CD14-positive monocyte (primary cell): ENCODE data around the gene MUC12. TPM values are rescaled to one million over a fixed set of nuclear protein-coding genes. Genes with fewer than 3 reads are reported as not detected.

ENCODE experiments used
- DNase-seq, 3 donors: peaks; one replicate each; pipeline ENCODE4 v3.0.0-alpha.2; 2011 to 2022
- H2AFZ ChIP-seq: 2 replicates; pipeline ENCODE4 v1.6.0; 2012; ENCODE audit warnings: mild to moderate bottlenecking, low read depth, low read length, inconsistent platforms; ENCODE audit not compliant: insufficient read depth, poor library complexity, severe bottlenecking
- H3K27ac ChIP-seq, 2 donors: 1 replicate in 1 of 2; 2 replicates in 1 of 2; pipeline ENCODE4 v1.5.1; 2012 to 2013; ENCODE audit warnings: low read length in 2 of 2, control low read depth in 1 of 2, inconsistent platforms in 1 of 2, low read depth in 1 of 2, mild to moderate bottlenecking in 1 of 2
- H3K27me3 ChIP-seq, 2 donors: one replicate each; pipeline versions ENCODE4 v1.6.0 to v1.6.1; 2011 to 2013; ENCODE audit warnings: low read length in 2 of 2; ENCODE audit not compliant: control insufficient read depth in 2 of 2, insufficient read depth in 2 of 2
- H3K36me3 ChIP-seq, 2 donors: replicated peaks in 1 of 2; 1 replicate in 1 of 2; 2 replicates in 1 of 2; pipeline versions ENCODE4 v1.5.1 to v1.6.1; 2012 to 2013; ENCODE audit warnings: low read length in 2 of 2, control low read depth in 1 of 2, inconsistent platforms in 1 of 2, mild to moderate bottlenecking in 1 of 2; ENCODE audit not compliant: insufficient read depth in 2 of 2, control insufficient read depth in 1 of 2
- H3K4me1 ChIP-seq, 2 donors: 1 replicate in 1 of 2; 2 replicates in 1 of 2; pipeline versions ENCODE4 v1.5.1 to v1.6.1; 2012 to 2013; ENCODE audit warnings: low read length in 2 of 2, control low read depth in 1 of 2, inconsistent platforms in 1 of 2, mild to moderate bottlenecking in 1 of 2, moderate library complexity in 1 of 2; ENCODE audit not compliant: insufficient read depth in 2 of 2, control insufficient read depth in 1 of 2
- H3K4me2 ChIP-seq: replicated peaks from 2 replicates; pipeline ENCODE3; 2012; ENCODE audit warnings: low read length, moderate library complexity, mild to moderate bottlenecking; ENCODE audit not compliant: poor library complexity, severe bottlenecking; ENCODE audit errors: extremely low read depth
- H3K4me3 ChIP-seq, 3 experiments: fragments of 200-600 bp in 1 of 3; sonication (generic) in 1 of 3; replicated peaks in 1 of 3; 1 replicate in 2 of 3; 2 replicates in 1 of 3; pipeline ENCODE4 v1.5.1; 2011 to 2013; ENCODE audit warnings: low read length in 3 of 3, mild to moderate bottlenecking in 3 of 3, control low read depth in 2 of 3, low read depth in 2 of 3, inconsistent platforms in 1 of 3, moderate library complexity in 1 of 3
- H3K79me2 ChIP-seq: 2 replicates; pipeline ENCODE4 v1.6.0; 2012; ENCODE audit warnings: mild to moderate bottlenecking, control low read depth, inconsistent platforms, low read length, moderate library complexity; ENCODE audit not compliant: insufficient read depth
- H3K9ac ChIP-seq: 2 replicates; pipeline ENCODE4 v1.6.0; 2017; ENCODE audit warnings: low read length, mild to moderate bottlenecking; ENCODE audit not compliant: insufficient read depth, poor library complexity, severe bottlenecking
- H3K9me3 ChIP-seq, 2 donors: replicated peaks in 1 of 2; 1 replicate in 1 of 2; 2 replicates in 1 of 2; pipeline versions ENCODE4 v1.5.1 to v1.6.1; 2012 to 2013; ENCODE audit warnings: low read length in 2 of 2, control low read depth in 1 of 2; ENCODE audit not compliant: control insufficient read depth in 1 of 2, insufficient read depth in 1 of 2
- H4K20me1 ChIP-seq: 2 replicates; pipeline ENCODE4 v1.6.0; 2012; ENCODE audit warnings: mild to moderate bottlenecking, low read length, control low read depth, moderate library complexity; ENCODE audit not compliant: insufficient read depth
- H3K27ac Mint-ChIP-seq, 7 donors: one replicate each; pipeline ENCODE4 v1.8.0; 2020; ENCODE audit warnings: mild to moderate bottlenecking in 7 of 7, mixed read lengths in 7 of 7, moderate library complexity in 6 of 7, inconsistent platforms in 2 of 7
- H3K27me3 Mint-ChIP-seq, 3 donors: one replicate each; pipeline ENCODE4 v1.8.0; 2021 to 2022; ENCODE audit warnings: low read depth in 3 of 3, mild to moderate bottlenecking in 3 of 3, mixed read lengths in 3 of 3, moderate library complexity in 3 of 3, inconsistent platforms in 1 of 3
- H3K36me3 Mint-ChIP-seq, 2 donors: one replicate each; pipeline ENCODE4 v1.8.0; 2020; ENCODE audit warnings: mixed read lengths in 2 of 2, inconsistent platforms in 1 of 2, mild to moderate bottlenecking in 1 of 2
- H3K4me1 Mint-ChIP-seq: one replicate; pipeline ENCODE4 v1.8.0; 2020; ENCODE audit warnings: mild to moderate bottlenecking, mixed read lengths
- H3K4me3 Mint-ChIP-seq, 2 donors: one replicate each; pipeline ENCODE4 v1.8.0; 2020; ENCODE audit warnings: mild to moderate bottlenecking in 2 of 2, mixed read lengths in 2 of 2, moderate library complexity in 1 of 2
- H3K9me3 Mint-ChIP-seq, 7 donors: one replicate each; pipeline ENCODE4 v1.8.0; 2020 to 2022; ENCODE audit warnings: mixed read lengths in 7 of 7, mild to moderate bottlenecking in 6 of 7, moderate library complexity in 6 of 7, inconsistent platforms in 2 of 7
- WGBS: methylation state at CpG from one replicate; pipeline ENCODE4 v1.1.5; 2013; ENCODE audit warnings: missing lambda C conversion rate; ENCODE audit not compliant: insufficient coverage; 5-methylcytosine and 5-hydroxymethylcytosine counted together
- intact Hi-C, 2 donors: fragments of 100-400 bp; cut with micrococcal nuclease; formaldehyde crosslinking; loops; one replicate each; pipeline versions ENCODE4 v1.15.0 to v1.15.1; 2023
- polyA plus RNA-seq, 3 donors: library from polyadenylated mRNA; depleted of rRNA in 1 of 3; unstranded in 2 of 3; stranded (reverse) in 1 of 3; fragments of 300-500 nt in 2 of 3; fragments of >200 nt in 1 of 3; fragmentation: Illumina TruSeq in 2 of 3; gene quantifications; 1 replicate in 2 of 3; 2 replicates in 1 of 3; pipeline ENCODE4 v1.2.3, GENCODE V29; 2012 to 2021
- TF ChIP-seq, protein P1 (sequence below): fragments of 200-600 bp; IDR thresholded peaks from one replicate; pipeline ENCODE4 v1.8.0; 2022; ENCODE audit warnings: antibody characterized with exemption, mild to moderate bottlenecking

The MUC12 gene
- polyA plus RNA-seq, 3 donors = 0.44 TPM; not detected in 2

- peaks cover 10% of the 10 kb centered on the region for H3K4me1 Mint-ChIP-seq
- H3K27ac Mint-ChIP-seq = no peak overlapping the region
- H3K36me3 Mint-ChIP-seq = peaks cover 4 to 6% of the 10 kb centered on the region in 2 donors
- Histone ChIP-seq H3K27me3 (peaks cover 21 to 45% of the 10 kb centered on the region in 2 donors), H4K20me1 (no peaks in the 10 kb centered on the region), H3K4me3 (no peak overlapping the region), H3K27ac (no peak overlapping the region), H3K36me3 (no peaks in the 10 kb centered on the region), H3K9ac (no peak overlapping the region), H3K4me1 (peaks cover 7 to 12% of the 10 kb centered on the region in 2 donors), H3K9me3 (peaks cover 0 to 14% of the 10 kb centered on the region in 2 donors), H3K79me2 (no peaks in the 10 kb centered on the region), H3K4me2 (no peak overlapping the region), H2AFZ (no peak overlapping the region)
- WGBS = 84% methylated on average over 7 of the region's 8 CpGs
- intact Hi-C loops = loop anchor here in 1 of 2 donors (5.0 kb wide), 1 partner anchor 192 kb away; no protein-coding TSS in a partner anchor
- peak overlapping the region in 1 of 2 donors; percentile 3 for H3K4me3 Mint-ChIP-seq
- H3K27me3 Mint-ChIP-seq = peaks cover 50 to 57% (median 51%) of the 10 kb centered on the region in 3 donors
- no peak for DNase-seq
- TF ChIP-seq, protein P1, sequence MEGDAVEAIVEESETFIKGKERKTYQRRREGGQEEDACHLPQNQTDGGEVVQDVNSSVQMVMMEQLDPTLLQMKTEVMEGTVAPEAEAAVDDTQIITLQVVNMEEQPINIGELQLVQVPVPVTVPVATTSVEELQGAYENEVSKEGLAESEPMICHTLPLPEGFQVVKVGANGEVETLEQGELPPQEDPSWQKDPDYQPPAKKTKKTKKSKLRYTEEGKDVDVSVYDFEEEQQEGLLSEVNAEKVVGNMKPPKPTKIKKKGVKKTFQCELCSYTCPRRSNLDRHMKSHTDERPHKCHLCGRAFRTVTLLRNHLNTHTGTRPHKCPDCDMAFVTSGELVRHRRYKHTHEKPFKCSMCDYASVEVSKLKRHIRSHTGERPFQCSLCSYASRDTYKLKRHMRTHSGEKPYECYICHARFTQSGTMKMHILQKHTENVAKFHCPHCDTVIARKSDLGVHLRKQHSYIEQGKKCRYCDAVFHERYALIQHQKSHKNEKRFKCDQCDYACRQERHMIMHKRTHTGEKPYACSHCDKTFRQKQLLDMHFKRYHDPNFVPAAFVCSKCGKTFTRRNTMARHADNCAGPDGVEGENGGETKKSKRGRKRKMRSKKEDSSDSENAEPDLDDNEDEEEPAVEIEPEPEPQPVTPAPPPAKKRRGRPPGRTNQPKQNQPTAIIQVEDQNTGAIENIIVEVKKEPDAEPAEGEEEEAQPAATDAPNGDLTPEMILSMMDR = no peak
- peaks cover 0 to 15% (median 5%) of the 10 kb centered on the region in 7 donors for H3K9me3 Mint-ChIP-seq
Observed at GRCh38 chr7:100963874-100964273, 5.5 kb upstream of the MUC12 start.

- Histone ChIP-seq H3K9ac (no peak overlapping the region), H3K4me1 (peaks cover 7 to 12% of the 10 kb centered on the region in 2 donors), H3K4me3 (no peak overlapping the region), H3K27me3 (peaks cover 21 to 46% of the 10 kb centered on the region in 2 donors), H3K27ac (no peak overlapping the region), H3K4me2 (no peak overlapping the region), H3K79me2 (no peaks in the 10 kb centered on the region), H4K20me1 (no peaks in the 10 kb centered on the region), H3K9me3 (peaks cover 0 to 14% of the 10 kb centered on the region in 2 donors), H2AFZ (no peak overlapping the region), H3K36me3 (no peaks in the 10 kb centered on the region)
- TF ChIP-seq, protein P1 = no peak
- Mint-ChIP-seq H3K4me3 (no peak overlapping the region), H3K4me1 (peaks cover 10% of the 10 kb centered on the region), H3K9me3 (peaks cover 0 to 15% (median 5%) of the 10 kb centered on the region in 7 donors), H3K36me3 (peaks cover 4 to 6% of the 10 kb centered on the region in 2 donors), H3K27ac (no peak overlapping the region), H3K27me3 (peaks cover 54 to 62% (median 57%) of the 10 kb centered on the region in 3 donors)
- DNase-seq = no peak
- intact Hi-C loops = loop anchor here in 1 of 2 donors (5.0 kb wide), 2 partner anchors 93 to 192 kb away; no protein-coding TSS in a partner anchor
- WGBS = 55% methylated on average over 7 of the region's 7 CpGs
Observed at GRCh38 chr7:100964630-100965029, 4.7 kb upstream of the MUC12 start.
